SIG-M5 treated with dmso at 0.1 percent for 504 hours (cell line): Measurements from ENCODE around the gene ZNF273.
"Not testable (repeated sequence)": the region's sequence is repeated elsewhere in the genome, so short reads cannot be mapped to it uniquely, and the experiment has no call there.

Experiments used
- DNase-seq: peaks from one replicate; lab custom pipeline; 2025; ENCODE audit not compliant: unreplicated experiment; lab: John Stamatoyannopoulos, UW

Gene ZNF273

DNA sequence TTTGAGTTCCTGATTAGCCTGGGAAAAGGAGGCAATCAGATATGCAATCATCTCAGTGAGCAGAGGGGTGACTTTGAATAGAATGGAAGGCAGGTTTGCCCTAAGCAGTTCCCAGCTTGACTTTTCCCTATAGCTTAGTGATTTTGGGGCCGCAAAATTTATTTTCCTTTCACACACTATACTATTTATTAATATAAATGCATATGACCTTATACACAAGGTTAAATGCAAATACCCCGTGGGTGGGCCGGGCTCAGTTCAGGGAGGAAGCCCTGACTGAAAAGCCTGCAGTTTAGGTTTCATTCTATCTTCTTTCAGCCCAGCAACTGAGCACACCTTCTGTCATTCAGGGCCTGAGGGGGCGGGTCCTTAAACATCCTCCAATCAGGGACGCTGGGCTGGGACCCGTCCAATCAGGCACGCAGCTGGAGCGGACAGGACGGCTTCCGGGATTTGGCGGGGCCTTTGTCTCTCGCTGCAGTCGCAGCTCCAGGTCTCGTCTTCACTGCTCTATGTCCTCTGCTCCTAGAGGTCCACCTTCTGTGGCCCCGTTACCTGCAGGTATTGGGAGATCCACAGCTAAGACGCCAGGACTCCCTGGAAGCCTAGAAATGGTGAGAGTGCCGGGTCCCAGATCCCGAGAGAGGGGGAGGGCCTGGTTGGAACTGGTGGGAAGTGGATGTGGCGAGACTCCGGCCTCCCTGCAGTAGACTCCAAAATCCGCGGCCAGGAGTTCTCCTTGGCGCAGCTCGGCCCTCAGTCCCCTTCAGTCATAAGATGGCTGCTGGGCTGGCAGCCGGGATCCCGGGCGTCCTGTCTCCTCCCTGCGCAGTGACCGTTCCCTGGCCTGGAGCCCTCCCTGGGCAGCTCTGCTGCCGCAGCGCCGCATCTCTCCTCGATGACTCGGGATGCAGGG, at the start of gene ZNF273:
TSS of gene ZNF273 (plus strand) at position 468 of the 916 bp plus-strand sequence. CDS start at position 513, 45 bp downstream.
- peak; percentile 88 for DNase-seq

DNA sequence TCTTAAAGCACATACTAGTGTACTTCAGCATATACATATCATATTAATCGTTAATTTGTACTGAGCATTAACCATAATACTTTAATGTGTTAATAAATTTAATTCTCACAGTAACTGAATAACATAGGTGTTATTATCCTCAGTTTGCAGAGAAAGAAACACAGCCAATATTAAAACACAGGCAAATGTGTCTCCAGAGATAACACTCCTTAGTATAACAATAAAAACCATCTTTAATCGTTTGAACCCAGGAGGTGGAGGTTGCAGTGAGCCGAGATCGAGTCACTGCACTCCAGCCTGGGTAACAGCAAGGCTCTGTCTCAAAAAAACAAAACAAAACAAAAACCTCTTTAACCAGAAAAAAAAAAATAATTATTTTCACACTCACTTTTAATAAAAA, 49.4 kb upstream of the ZNF273 start:
- DNase-seq = no peak

DNA sequence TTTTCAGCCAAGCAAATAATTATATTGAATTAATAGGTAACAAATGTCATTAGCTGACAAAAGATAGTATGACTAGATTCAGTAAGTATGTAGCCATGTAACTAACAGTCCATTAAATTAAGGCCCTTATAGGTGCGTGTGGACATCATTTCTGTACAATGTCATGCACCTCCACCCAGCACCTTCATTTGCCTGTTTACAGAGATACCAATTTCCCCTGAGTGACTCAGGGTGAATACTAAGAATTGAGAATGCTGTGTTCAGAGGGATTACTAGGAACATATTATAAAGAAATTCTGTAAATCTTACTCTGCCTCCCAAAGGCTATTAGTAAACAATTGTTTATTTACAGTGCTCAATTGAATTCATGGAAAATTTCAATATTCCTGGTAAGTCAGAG, 48.1 kb upstream of the ZNF273 start:
- DNase-seq = no peak

DNA sequence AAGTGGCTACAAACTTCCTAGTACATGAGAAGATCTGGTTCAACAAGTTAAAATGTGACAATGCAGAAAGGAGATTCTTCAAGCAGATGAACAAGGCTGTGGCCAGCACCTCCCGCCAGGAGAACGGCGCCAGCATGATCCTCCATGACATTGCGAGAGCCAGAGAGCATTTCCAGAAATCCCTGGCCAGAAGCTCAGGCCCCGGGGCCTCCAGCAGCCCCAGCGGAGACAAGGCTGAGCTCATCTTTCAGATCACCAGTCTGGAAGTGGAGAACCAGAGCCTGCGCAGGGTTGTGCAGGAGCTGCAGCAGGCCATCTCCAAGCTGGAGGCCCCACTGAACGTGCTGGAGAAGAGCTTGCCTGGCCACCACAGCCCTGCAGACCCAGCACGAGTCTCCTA, 40.1 kb upstream of the ZNF273 start:
- DNase-seq = no peak

DNA sequence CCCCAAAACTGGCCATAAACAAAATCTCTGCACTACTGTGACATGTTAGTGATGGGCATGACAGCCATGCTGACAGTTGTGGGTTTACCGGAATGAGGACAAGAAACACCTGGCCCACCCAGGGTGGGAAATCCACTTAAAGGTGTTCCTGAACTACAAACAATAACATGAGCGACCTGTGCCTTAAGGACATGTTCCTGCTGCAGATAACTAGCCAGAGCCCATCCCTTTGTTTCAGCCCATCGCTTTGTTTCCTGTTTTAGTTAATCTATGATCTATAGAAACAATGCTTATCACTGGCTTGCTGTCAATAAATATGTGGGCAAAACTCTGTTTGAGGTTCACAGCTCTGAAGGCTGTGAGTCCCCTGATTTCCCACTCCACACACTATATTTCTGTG, 39.5 kb upstream of the ZNF273 start:
- DNase-seq = not testable (repeated sequence)

DNA sequence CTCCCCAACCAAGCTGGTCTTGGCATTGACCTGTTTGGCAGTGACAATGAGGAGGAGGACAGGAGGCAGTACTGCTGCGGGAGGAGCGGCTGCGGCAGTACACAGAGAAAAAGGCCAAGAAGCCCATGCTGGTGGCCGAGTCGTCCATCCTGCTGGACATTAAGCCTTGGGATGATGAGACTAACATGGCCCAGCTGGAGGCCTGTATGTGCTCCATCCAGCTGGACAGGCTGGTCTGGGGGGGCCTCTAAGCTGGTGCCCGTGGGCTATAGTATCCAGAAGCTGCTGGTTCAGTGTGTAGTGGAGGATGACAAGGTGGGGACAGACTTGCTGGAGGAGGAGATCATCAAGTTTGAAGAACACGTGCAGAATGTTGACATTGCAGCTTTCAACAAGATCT, 39.1 kb upstream of the ZNF273 start:
- no peak for DNase-seq

DNA sequence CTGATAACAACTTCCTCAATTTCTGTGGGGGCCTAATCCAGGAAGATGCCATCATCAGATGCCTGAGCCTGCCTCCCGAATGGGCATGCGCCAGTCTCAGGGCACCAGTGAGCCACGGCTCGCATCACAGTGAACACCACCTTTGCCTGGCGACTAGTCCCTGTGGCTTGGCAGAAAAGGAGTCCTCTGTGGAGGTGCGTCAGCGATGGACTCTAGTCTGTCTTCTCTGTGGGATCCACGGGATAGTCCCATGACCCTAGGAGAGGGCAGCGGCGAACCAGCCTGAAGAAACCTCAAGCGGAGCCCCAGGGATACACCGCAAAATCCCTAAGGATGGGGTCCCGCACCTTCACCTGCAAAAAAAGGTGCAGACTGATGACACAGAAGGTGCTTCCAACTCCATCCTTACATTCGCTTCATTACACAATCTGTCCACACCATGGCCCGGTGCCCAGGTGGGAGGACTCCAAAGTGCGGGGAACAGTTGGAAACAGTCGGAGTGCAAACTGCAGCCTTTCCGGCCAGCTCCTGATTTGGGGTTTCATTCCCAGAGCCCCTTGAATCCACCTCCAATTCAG, 35.1 kb upstream of the ZNF273 start:
- no peak for DNase-seq

DNA sequence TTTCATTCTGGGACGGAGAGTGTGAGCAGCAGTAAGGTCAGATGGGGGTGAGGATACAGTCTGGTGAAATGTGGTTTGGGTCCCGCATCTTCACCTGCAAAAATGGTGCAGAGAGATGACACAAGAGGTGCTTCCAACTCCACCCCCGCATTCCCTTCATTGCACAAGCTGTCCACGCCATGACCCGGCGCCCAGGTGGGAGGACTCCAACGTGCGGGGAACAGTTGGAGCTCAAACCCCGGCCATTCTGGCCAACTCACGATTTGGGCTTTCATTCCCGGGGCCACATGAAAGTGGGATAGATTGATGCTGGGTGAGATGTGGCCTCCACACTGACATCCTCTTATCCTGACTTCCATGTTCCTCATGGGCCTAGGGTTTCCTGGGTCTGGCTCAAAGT, 34.6 kb upstream of the ZNF273 start:
- DNase-seq = no peak

DNA sequence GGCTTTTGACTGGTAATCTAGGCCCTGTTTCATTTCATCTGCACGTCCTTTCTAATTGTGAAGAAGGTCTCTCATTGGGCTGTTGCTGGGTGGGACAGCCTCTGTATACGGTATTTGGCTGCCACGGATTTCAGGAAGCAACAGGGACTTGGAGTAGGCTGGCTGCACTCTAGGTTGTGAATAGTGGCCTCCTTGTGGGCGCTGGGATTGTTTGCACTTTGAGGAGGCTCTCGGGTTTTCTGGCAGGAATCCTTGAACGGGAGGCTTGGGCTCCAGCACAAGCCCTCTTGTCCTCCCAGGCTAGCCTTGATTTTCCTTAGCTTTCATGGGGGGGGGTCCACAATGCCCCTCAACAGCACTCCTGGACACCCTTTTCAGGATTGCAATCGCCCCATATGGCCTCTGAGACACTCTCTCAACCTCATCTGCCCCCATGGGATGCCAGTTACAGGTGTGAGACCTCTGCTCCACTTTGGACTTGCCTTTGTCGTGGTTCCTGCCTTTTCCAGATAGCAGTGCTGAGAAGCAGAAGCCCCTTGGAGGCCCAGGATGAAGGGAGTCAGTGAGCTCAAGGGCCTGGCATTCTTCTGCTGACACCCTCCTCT, 33.9 kb upstream of the ZNF273 start:
- DNase-seq = no peak

DNA sequence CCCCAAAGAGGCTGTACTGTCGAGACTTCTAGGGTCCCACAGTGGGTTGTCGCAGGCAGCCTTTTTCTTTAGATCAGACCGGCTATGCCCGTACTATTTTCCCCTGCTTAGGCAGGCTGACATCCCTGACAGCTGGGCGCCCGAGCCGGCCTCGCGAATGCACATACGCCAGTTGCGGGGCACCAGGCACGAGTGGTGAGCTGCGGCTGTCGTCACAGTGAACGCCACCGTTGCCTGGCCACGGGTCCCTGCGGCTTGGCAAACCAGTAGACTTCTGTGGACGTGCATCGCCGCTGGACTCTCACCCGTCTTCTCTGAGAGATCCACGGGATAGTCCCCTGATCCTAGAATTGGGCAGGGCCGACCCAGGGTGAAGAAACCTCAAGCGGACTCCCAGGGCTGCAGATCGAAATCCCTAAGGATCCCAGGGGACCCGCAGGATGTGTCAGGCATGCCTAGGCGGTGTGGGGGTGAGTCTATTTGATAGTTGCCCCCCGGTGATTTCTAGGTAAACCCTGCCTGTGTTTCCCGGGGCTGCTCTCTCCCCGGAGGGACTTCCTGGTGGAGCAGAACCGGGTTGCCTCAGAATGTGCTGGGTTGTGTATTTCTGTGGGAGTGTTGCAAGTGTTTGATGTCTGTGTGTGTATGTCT, 33.0 kb upstream of the ZNF273 start:
- no peak for DNase-seq

DNA sequence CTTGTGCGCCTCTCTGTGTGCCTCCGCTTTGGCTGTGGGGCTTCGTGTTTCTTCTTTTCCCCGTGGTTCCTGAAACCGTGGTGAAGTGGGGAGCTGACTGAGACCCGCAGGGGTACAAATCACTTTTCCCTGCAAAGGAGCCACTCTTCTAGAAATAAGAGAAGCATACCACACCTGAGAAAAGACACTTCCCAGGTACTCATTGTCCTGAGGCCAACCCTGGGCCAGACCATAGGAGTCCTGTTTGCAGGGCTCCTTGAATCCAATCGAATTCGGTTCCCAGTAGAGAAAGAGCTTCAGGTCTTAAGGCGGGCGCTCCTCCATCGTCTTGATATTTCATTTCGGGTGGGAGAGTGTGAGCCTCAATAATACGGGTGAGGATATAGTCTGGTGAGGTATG, 32.4 kb upstream of the ZNF273 start:
- DNase-seq = no peak

DNA sequence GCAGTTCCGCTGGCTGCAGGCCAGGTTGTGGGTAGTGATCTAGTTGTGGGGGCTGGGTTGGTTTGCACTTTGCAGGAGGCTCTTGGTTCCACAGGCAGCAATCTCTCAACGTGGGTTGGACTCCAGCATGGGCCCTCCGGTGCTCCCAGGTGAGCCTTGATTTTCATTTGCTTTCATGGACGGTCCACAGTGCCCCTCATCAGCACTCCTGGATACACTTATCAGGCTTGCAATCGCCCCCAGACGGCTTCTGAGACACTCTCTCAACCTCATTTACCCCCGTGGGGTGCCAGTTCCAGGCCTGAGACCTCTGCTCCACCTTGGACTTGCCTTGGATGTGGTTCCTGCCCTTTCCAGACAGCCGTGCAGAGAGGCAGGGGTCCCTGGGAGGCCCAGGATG, 31.3 kb upstream of the ZNF273 start:
- DNase-seq = no peak

DNA sequence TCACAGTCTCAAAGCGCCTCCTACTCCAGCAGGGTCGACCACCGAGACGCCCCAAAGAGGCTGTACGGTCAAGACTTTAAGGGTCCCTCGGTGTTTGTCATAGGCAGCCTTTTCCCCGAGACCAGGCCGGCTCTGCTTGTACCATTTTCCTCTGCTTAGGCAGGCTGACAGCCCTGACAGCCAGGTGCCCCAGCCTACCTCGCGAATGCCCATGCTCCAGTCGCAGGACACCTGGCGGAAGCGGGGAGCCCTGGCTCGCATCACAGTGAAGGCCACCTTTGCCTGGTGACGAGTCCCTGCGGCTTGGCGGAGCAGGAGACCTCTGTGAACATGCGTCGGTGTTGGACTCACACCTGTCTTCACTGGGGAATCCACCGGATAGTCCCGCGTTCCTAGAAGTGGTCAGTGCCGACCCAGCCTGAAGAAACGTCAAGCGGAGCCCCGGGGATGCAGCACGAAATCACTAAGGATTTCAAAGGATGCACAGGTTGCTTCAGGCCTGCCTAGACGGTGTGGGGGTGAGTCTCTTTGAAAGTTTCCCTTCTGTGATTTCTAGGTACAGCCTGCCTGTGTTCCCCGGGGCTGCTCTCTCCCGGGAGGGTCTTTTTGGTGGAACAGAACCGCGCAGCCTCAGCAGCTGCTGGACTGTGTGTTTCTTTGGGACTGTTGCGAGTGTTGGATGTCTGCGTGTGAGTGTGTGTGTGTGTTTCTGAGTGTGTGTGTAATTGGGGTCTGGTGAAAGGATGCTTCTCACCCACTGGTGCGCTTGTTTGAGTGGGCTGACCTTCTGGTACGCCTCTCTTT, 30.5 kb upstream of the ZNF273 start:
- DNase-seq = no peak

DNA sequence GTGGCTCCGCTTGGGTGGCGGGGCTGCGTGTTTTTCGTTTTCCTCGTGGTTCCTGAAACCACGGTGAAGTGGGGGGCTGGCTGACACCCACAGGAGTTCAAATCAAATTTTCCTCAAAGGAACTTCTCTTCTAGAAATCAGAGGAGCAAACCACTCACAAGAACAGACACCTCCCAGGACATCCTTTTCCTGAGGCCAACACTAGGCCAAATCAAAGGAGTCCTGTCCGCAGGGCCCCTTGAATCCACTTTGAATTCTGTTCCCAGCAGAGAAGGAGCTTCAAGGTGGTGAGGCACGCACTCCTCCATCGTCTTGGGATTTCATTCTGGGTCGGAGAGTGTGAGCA, 29.9 kb upstream of the ZNF273 start:
- no peak for DNase-seq

DNA sequence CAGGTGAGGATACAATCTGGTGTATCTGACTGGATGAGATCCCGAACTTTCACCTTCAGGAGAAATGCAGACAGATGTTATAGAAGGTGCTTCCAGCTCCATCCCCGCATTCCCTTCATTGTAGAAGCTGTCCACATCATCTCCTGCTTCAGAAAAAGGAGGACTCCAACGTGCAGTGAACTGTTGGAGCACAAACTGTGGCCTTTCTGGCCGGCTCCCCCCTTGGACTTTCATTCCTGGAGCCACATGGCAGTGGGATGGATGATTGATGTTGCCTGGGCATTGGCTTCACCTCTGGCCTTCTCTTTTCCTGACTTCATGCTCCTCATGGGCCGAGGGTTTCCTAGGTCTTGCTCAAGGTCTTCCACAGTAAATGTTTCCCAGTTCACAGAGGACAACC, 29.6 kb upstream of the ZNF273 start:
- DNase-seq = no peak

DNA sequence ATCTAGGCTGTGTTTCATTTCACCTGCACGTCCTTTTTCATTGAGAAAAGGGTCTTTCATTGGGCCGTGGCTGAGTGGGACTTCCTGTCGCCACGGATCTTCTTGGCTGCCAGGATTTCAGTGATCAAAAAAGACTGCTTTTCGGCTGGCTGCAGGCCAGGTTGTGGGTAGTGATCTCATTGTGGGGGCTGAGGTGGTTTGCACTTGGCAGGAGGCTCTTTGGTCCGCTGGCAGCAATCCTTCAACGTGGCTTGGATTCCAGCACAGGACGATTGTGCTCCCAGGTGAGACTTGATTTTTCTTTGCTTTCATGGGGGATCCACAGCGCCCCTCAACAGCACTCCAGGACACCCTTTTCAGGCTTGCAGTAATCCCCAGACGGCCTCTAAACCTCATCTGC, 29.0 kb upstream of the ZNF273 start:
- DNase-seq = no peak

DNA sequence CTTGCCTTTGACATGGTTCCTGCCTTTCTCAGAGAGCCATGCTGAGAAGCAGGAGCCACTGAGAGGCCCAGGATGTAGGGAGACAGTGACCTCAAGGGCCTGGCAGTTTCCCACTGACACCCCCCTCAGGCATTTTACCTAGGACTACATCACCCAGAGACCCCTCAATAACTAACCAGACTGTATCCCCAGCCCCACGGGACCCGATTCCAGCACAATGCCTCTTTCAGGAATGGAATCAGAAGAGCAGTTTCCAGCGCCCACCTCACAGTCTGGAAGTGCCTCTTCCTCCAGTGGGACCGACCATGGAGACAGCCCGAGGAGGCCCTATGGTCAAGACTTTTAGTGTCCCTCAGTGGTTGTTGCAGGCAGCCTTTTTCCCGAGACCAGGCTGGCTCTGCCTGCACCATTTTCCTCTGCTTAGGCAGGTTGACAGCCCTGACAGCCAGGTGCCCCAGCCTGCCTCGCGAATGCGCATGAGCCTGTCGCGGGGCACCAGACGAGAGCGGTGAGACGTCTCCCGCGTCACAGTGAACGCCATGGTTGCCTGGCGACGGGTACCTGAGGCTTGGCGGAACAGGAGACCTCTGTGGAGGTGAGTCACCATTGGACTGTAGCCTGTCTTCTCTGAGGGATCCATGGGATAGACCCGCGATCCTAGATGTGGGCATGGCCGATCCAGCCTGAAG, 28.4 kb upstream of the ZNF273 start:
- no peak for DNase-seq

DNA sequence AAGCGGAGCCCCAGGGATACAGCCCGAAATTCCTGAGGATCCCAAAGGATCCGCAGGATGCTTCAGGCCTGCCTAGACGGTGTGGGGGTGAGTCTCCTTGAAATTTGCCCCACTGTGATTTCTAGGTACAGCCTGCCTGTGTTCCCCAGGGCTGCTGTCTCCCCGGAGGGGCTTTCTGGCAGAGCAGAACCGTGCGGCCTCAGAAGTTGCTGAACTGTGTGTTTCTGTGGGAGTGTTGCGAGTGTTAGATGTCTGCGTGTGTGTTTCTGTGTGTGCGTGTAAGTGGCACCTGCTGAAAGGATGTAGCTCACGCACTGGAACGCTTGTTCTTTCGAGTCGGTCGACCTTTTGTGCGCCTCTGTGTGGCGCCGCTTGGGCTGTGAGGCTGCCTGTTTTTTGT, 27.8 kb upstream of the ZNF273 start:
- DNase-seq = no peak

DNA sequence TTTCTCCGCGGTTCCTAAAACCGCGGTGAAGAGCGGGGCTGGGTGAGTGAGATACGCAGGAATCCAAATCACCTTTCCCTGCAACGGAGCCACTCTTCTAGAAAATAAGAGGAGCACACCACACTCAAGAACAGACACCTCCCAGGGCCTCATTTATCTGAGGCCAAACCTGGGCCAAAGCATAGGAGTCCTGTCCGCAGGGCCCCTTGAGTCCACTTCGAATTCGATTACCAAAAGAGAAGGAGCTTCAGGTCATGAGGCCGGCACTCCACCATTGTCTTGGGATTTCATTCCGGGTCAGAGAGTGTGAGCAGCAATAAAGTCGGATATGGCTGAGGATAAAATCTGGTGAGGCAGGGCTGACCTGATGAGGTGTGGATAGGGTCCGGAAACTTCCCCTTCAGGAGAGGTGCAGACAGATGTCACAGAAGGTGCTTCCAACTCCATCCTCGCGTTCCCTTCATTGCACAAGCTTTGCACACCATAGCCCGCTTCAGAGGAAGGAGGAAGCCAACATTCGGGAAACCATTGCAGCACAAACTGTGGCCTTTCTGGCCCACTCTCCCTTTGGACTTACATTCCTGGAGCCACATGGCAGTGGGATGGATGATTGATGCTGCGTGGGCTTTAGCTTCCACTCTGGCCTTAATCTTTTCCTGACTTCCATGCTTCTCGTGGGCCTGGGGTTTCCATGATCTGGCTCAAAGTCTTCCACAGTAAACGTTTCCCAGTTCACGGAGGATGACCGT, 27.2 kb upstream of the ZNF273 start:
- DNase-seq = no peak
